ENCODE measurements around the gene ALG14. TPM values are rescaled to one million over a fixed set of nuclear protein-coding genes. Genes with fewer than 3 reads are reported as not detected.

Gene ALG14
- total RNA-seq, 4 donors from 2014 or later = 0.62 to 1.2 (median 0.79) TPM

DNA sequence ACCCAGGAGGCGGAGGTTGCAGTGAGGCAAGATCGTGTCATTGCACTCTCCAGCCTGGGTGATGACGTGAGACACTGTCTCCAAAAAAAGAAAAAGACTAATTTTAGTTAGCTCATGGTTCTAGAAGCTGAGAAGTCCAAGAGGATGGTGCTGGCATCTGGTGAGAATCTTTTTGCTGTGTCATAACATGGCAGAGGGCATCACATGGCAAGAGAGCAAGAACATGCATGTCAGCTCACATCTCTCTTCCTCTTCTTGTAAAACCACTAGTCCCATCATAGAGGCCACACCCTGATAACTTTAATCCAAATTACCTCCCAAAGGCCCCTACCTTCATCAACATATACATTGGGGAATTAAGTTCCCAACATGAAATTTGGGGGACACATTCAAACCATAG lies 132.0 kb downstream of the ALG14 start:
- Histone ChIP-seq H3K9me3 (no peaks in the 10 kb centered on the region), H3K36me3 (no peaks in the 10 kb centered on the region), H3K27ac (no peak overlapping the region), H3K27me3 (no peaks in the 10 kb centered on the region), H3K4me3 (no peak overlapping the region), H3K4me1 (peaks cover 0 to 35% (median 3%) of the 10 kb centered on the region in 3 donors)
- TF ChIP-seq POLR2A (IDR thresholded peaks at IDR 0.05) (no peak), POLR2AphosphoS5 (IDR thresholded peaks at IDR 0.05) (no peak), EP300 (IDR thresholded peaks at IDR 0.05) (no peak), CTCF (IDR thresholded peaks at IDR 0.05) (no peak)
- WGBS, 2 donors (ENCODE audit: low coverage in 1 of 2) = 92% methylated on average over 3 of the region's 3 CpGs; no CpG with 5 or more reads in 1 of the 2 donors
- ATAC-seq = no peak

DNA sequence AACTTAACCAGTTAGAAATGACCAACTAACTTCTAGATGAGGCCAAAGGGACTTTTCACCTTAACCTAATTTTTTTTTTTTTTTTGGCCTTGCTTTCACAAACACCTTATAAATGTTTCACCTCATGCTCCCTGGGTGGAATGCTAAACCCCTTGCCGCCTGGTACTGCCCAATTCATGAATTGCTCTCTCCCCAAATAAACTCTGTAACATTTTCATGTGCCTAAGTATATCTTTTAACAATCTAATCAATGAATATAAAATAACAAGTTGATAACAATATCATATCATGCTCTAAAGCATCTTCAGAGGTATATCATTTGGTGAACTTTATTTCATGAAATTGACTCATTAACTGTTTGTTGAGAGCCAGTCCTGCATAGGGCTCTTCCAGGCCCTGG lies 134.9 kb downstream of the ALG14 start:
- Histone ChIP-seq H3K4me3 (no peak overlapping the region), H3K27ac (peak overlapping the region in 2 of 4 donors; percentile 18 to 55), H3K9me3 (no peaks in the 10 kb centered on the region), H3K4me1 (peaks cover 0 to 35% (median 3%) of the 10 kb centered on the region in 3 donors), H3K36me3 (peaks cover 0 to 12% of the 10 kb centered on the region in 2 donors), H3K27me3 (no peaks in the 10 kb centered on the region)
- ATAC-seq = no peak
- 37% methylated on average over 1 of the region's 1 CpG; no CpG with 5 or more reads in 1 of the 2 donors for WGBS, 2 donors (ENCODE audit: low coverage in 1 of 2)
- TF ChIP-seq POLR2A (IDR thresholded peaks at IDR 0.05) (no peak), CTCF (IDR thresholded peaks at IDR 0.05) (no peak), EP300 (IDR thresholded peaks at IDR 0.05) (no peak)

GRCh38 chr1:94936861-94937620 lies 135.7 kb downstream of the ALG14 start:
- Histone ChIP-seq H3K4me3 (no peak overlapping the region), H3K4me1 (peaks cover 0 to 35% (median 3%) of the 10 kb centered on the region in 3 donors), H3K36me3 (peaks cover 0 to 20% of the 10 kb centered on the region in 2 donors), H3K9me3 (no peaks in the 10 kb centered on the region), H3K27me3 (no peaks in the 10 kb centered on the region), H3K27ac (peak overlapping the region in 3 of 4 donors; percentile 6 to 55 (median 45))
- TF ChIP-seq POLR2AphosphoS5 (IDR thresholded peaks at IDR 0.05) (no peak), EP300 (IDR thresholded peaks at IDR 0.05) (no peak), POLR2A (IDR thresholded peaks at IDR 0.05) (no peak), CTCF (IDR thresholded peaks at IDR 0.05) (no peak)
- ATAC-seq = no peak
- WGBS, 2 donors (ENCODE audit: low coverage in 1 of 2) = 49 to 51% methylated on average over 5 of the region's 5 CpGs

DNA sequence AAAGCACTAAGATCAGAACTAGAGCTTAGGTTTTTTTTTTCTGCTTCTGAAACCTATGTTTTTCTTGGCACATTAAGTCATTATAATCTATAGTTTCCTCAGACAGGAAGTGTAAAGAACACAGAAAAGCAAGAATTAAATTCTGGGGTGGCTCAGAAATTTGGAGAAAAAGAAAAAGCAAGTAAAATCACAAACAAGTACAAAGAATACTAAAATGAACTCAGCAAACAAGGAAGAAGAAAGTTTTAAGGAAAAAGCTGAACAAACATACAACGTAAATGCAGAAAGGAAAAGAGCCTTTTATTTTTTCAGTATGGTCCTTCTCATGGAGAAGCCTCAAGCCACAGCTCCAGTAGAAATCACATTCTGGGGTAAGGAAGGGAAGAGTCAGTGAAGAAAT lies 137.3 kb downstream of the ALG14 start:
- H3K4me1 ChIP-seq = peaks cover 0 to 41% (median 3%) of the 10 kb centered on the region in 3 donors
- no peaks in the 10 kb centered on the region for H3K9me3 ChIP-seq
- no peak for ATAC-seq
- no peaks in the 10 kb centered on the region for H3K27me3 ChIP-seq
- H3K4me3 ChIP-seq = no peak overlapping the region
- TF ChIP-seq CTCF (IDR thresholded peaks at IDR 0.05) (no peak), POLR2AphosphoS5 (IDR thresholded peaks at IDR 0.05) (no peak), EP300 (IDR thresholded peaks at IDR 0.05) (no peak)
- WGBS, 2 donors (ENCODE audit: low coverage in 1 of 2) = 58% methylated on average over 1 of the region's 1 CpG; no CpG with 5 or more reads in 1 of the 2 donors
- peaks cover 0 to 23% of the 10 kb centered on the region in 2 donors for H3K36me3 ChIP-seq
- H3K27ac ChIP-seq = peak overlapping the region in 2 of 4 donors; percentile 45 to 55

- Histone ChIP-seq H3K27ac (no peak overlapping the region), H3K27me3 (no peaks in the 10 kb centered on the region), H3K4me3 (no peak overlapping the region), H3K4me1 (peaks cover 0 to 46% (median 3%) of the 10 kb centered on the region in 3 donors), H3K36me3 (peaks cover 0 to 23% of the 10 kb centered on the region in 2 donors), H3K9me3 (no peaks in the 10 kb centered on the region)
- 88 to 100% methylated on average over 1 of the region's 1 CpG for WGBS, 2 donors (ENCODE audit: low coverage in 1 of 2)
- ATAC-seq = no peak
- no peak for TF ChIP-seq POLR2AphosphoS5 (IDR thresholded peaks at IDR 0.05)
- TF ChIP-seq CTCF (IDR thresholded peaks at IDR 0.05) = no peak
- no peak for TF ChIP-seq POLR2A (IDR thresholded peaks at IDR 0.05)
- TF ChIP-seq EP300 (IDR thresholded peaks at IDR 0.05) = no peak
These were observed 137.7 kb downstream of the ALG14 start for GRCh38 chr1:94935034-94935433.
